OCI-M1 (cell line): ENCODE data around the gene NDEL1.

Experiments
- DNase-seq: peaks from one replicate; lab custom pipeline; 2025; lab: John Stamatoyannopoulos, UW

NDEL1 gene

GRCh38 chr17:8480011-8480976 lies 44.6 kb downstream of the NDEL1 start:
- DNase-seq: no peak

GRCh38 chr17:8481089-8481488 lies 45.4 kb downstream of the NDEL1 start:
- DNase-seq: no peak

- no peak for DNase-seq
Measured at GRCh38 chr17:8481703-8482102, 46.0 kb downstream of the NDEL1 start.

- DNase-seq: no peak
Measured at GRCh38 chr17:8482546-8482945, 46.9 kb downstream of the NDEL1 start.

GRCh38 chr17:8484465-8484864 lies 48.8 kb downstream of the NDEL1 start:
- DNase-seq: peak; percentile 25

GRCh38 chr17:8485491-8485890 lies 49.8 kb downstream of the NDEL1 start:
- DNase-seq: no peak

GRCh38 chr17:8487130-8487645 lies 51.5 kb downstream of the NDEL1 start:
- no peak for DNase-seq

GRCh38 chr17:8487743-8488142 lies 52.1 kb downstream of the NDEL1 start:
- DNase-seq: no peak

GRCh38 chr17:8488491-8488890 lies 52.8 kb downstream of the NDEL1 start:
- DNase-seq: no peak

GRCh38 chr17:8488901-8489300 lies 53.2 kb downstream of the NDEL1 start:
- no peak for DNase-seq

- no peak for DNase-seq
Measured at GRCh38 chr17:8489841-8490240, 54.2 kb downstream of the NDEL1 start.

GRCh38 chr17:8490256-8491023 lies 54.8 kb downstream of the NDEL1 start:
- no peak for DNase-seq

GRCh38 chr17:8492121-8492520 lies 56.4 kb downstream of the NDEL1 start:
- no peak for DNase-seq

- DNase-seq: no peak
Measured at GRCh38 chr17:8494021-8494420, 58.3 kb downstream of the NDEL1 start.

- DNase-seq: no peak
Measured at GRCh38 chr17:8494506-8495111, 58.9 kb downstream of the NDEL1 start.

- no peak for DNase-seq
Measured at GRCh38 chr17:8496081-8496480, 60.4 kb downstream of the NDEL1 start.

GRCh38 chr17:8499171-8499570 lies 63.5 kb downstream of the NDEL1 start:
- no peak for DNase-seq

GRCh38 chr17:8499614-8500013 lies 63.9 kb downstream of the NDEL1 start:
- no peak for DNase-seq

- no peak for DNase-seq
Measured at GRCh38 chr17:8500609-8501008, 64.9 kb downstream of the NDEL1 start.

- DNase-seq: no peak
Measured at GRCh38 chr17:8502126-8502525, 66.4 kb downstream of the NDEL1 start.

GRCh38 chr17:8503368-8503767 lies 67.7 kb downstream of the NDEL1 start:
- no peak for DNase-seq

- no peak for DNase-seq
Measured at GRCh38 chr17:8503807-8504206, 68.1 kb downstream of the NDEL1 start.
